Activated B cell treated with CpG ODN at 0.5 μM for 24 hours (primary cell): Measurements from ENCODE around the gene COPG1. TPM values are rescaled to one million over a fixed set of nuclear protein-coding genes. Genes with fewer than 3 reads are reported as not detected.
A peak's percentile ranks its signal among the peaks of the same experiment; 100 is the strongest.

Experiments used
- ATAC-seq: fragments of 200-7000 bp; cut with Tn5 transposase; one replicate; pipeline ENCODE4 v1.10.0; 2021; ENCODE audit warnings: low read depth, mild to moderate bottlenecking, moderate library complexity
- CTCF ChIA-PET: fragments of 350-600 bp; sonication (Branson Sonifier 250); formaldehyde crosslinking; loops from one replicate; lab custom pipeline; 2021; ENCODE audit warnings: antibody characterized with exemption; lab: Charles Lee
- POLR2A ChIA-PET: fragments of 350-600 bp; sonication (Branson Sonifier 250); formaldehyde crosslinking; loops from one replicate; lab custom pipeline; 2021; ENCODE audit warnings: antibody characterized with exemption; lab: Charles Lee
- DNase-seq: peaks from one replicate; pipeline ENCODE4 v3.0.0; 2022
- H3K27ac Mint-ChIP-seq: one replicate; pipeline ENCODE4 v1.8.0; 2020; ENCODE audit warnings: mixed read lengths
- H3K27me3 Mint-ChIP-seq: one replicate; pipeline ENCODE4 v1.8.0; 2021; ENCODE audit warnings: mixed read lengths
- H3K36me3 Mint-ChIP-seq: one replicate; pipeline ENCODE4 v1.8.0; 2021; ENCODE audit warnings: low read depth, mixed read lengths
- H3K4me1 Mint-ChIP-seq: one replicate; pipeline ENCODE4 v1.8.0; 2021; ENCODE audit warnings: mixed read lengths
- H3K4me3 Mint-ChIP-seq: one replicate; pipeline ENCODE4 v1.8.0; 2020; ENCODE audit warnings: mild to moderate bottlenecking, mixed read lengths
- H3K9me3 Mint-ChIP-seq: one replicate; pipeline ENCODE4 v1.8.0; 2020; ENCODE audit warnings: mixed read lengths
- intact Hi-C: fragments of 100-400 bp; cut with micrococcal nuclease; formaldehyde crosslinking; loops from one replicate; pipeline ENCODE4 v1.15.1; 2024
- total RNA-seq: library from RNA; stranded (reverse); gene quantifications from 2 replicates; pipeline ENCODE4 v1.2.3, GENCODE V29; 2022
- TF ChIP-seq, protein P1 (sequence below): fragments of 200-600 bp; IDR thresholded peaks from one replicate; pipeline ENCODE4 v1.8.0; 2022; ENCODE audit warnings: antibody characterized with exemption, mild to moderate bottlenecking

COPG1 gene
- total RNA-seq, 1 donor from 2014 or later, result 101 TPM

DNA sequence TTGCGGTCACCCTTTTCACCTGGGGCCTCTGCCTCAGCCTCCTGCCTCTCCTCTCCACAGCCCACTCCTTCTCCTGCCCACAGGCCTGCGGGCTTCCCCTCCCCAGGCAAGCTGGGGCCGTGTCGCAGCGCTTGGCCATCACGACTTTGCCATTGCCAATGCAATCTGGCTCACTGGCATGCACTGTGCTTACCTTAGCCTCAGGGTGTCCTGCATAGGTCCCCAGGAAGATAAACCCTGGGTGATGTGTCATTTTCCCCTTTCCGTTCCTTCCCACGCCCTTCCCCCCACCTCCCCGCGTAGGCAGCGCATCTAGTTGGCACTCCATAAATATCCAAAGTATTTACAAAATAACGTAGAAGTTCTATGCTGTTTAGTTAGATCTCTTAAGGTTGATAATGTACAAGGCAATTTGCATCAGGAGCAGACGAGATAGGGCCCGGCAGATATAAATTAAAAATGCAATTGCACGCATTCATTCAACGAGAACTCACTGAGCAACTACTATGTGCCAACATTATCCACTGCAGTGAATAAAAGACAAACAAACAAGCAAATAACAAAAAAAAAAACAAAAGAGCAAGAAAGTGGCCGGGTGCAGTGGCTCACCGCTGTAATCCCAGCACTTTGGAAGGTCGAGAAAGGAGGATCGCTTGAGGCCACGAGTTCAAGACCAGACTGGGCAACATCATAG is 973 bp upstream of the COPG1 start:
- no peak for ATAC-seq
- H3K4me3 Mint-ChIP-seq, result peak overlapping the region; percentile 92
- H3K36me3 Mint-ChIP-seq, result peaks cover 31% of the 10 kb centered on the region
- TF ChIP-seq, protein P1, sequence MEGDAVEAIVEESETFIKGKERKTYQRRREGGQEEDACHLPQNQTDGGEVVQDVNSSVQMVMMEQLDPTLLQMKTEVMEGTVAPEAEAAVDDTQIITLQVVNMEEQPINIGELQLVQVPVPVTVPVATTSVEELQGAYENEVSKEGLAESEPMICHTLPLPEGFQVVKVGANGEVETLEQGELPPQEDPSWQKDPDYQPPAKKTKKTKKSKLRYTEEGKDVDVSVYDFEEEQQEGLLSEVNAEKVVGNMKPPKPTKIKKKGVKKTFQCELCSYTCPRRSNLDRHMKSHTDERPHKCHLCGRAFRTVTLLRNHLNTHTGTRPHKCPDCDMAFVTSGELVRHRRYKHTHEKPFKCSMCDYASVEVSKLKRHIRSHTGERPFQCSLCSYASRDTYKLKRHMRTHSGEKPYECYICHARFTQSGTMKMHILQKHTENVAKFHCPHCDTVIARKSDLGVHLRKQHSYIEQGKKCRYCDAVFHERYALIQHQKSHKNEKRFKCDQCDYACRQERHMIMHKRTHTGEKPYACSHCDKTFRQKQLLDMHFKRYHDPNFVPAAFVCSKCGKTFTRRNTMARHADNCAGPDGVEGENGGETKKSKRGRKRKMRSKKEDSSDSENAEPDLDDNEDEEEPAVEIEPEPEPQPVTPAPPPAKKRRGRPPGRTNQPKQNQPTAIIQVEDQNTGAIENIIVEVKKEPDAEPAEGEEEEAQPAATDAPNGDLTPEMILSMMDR, result no peak
- DNase-seq, result no peak
- POLR2A ChIA-PET, result interaction anchor here (0.9 to 2.6 kb wide), 10 partner anchors 12 to 221 kb away, joined by 3 to 33 read pairs (median 14); partner anchors contain the start of genes HMCES and RAB43
- intact Hi-C loops, result loop anchor here (2.0 to 5.0 kb wide), 3 partner anchors 128 to 631 kb away; partner anchors contain the start of genes ACAD9 and RAB43
- CTCF ChIA-PET, result interaction anchor here (1.3 to 6.5 kb wide), 6 partner anchors 67 to 278 kb away, joined by 5 to 135 read pairs (median 10); a partner anchor contains a TSS
- no peaks in the 10 kb centered on the region for H3K9me3 Mint-ChIP-seq
- H3K4me1 Mint-ChIP-seq, result peaks cover 26% of the 10 kb centered on the region
- H3K27me3 Mint-ChIP-seq, result no peaks in the 10 kb centered on the region
- H3K27ac Mint-ChIP-seq, result peak overlapping the region; percentile 89

DNA sequence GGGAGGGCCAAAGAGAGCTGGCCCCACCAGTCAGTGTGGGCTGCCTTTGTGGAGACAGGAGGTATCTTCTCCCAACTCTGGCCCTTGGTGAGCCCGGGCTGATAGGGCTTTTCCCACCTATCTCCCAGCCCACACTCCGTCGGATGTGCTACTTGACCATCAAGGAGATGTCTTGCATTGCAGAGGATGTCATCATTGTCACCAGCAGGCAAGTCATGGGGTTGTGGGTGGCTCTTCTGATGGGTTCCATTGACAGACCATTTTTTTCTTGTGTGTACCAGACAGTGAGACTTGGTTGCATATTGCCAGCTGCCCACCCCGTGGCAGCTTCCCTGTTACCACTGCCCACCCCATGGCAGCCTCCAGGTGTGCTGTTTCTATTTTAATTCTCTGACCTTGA is 3.3 kb downstream of the COPG1 start:
- H3K9me3 Mint-ChIP-seq, result no peaks in the 10 kb centered on the region
- H3K4me3 Mint-ChIP-seq, result no peak overlapping the region
- H3K4me1 Mint-ChIP-seq, result peaks cover 23% of the 10 kb centered on the region
- peaks cover 73% of the 10 kb centered on the region for H3K36me3 Mint-ChIP-seq
- TF ChIP-seq, protein P1, result no peak
- intact Hi-C loops, result no loop called here
- POLR2A ChIA-PET, result interaction anchor here (0.5 to 1.0 kb wide), 2 partner anchors 13 to 30 kb away, joined by 4 read pairs; no protein-coding TSS in a partner anchor
- CTCF ChIA-PET, result interaction anchor here (0.7 to 3.3 kb wide), 3 partner anchors 63 to 268 kb away, joined by 3 to 15 read pairs (median 3); a partner anchor contains a TSS
- no peak overlapping the region for H3K27ac Mint-ChIP-seq
- ATAC-seq (no peak), DNase-seq (no peak)
- no peaks in the 10 kb centered on the region for H3K27me3 Mint-ChIP-seq

DNA sequence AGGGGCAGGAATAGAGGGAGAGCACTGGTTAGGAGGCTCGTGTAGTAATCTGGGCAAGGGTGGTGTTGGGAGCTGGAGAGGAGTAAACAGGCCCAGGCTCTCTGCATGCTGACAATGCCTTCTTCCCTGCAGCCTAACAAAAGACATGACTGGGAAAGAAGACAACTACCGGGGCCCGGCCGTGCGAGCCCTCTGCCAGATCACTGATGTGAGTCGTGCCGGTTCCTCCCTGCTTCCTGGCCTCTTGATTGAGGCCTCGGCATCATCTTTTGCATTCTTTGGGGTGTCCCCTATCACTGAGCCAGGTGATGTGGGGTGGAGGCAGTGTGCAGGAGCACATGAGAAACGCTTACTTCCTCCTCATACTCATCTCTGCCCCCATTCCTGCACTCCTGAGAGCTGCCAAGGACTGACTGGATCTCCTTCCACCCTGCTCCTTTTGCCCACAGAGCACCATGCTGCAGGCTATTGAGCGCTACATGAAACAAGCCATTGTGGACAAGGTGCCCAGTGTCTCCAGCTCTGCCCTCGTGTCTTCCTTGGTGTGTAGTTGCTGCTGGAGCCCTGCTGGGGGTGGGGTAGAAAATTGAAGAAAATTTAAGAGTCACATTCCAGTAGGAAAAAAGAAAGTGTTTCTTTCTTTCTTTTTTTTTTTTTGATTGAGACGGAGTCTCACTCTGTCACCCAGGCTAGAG is 5.3 kb downstream of the COPG1 start:
- CTCF ChIA-PET, result interaction anchor here (2.1 kb wide), 1 partner anchor 62 kb away, joined by 7 read pairs; a partner anchor contains a TSS
- no peak overlapping the region for H3K4me3 Mint-ChIP-seq
- peaks cover 8% of the 10 kb centered on the region for H3K4me1 Mint-ChIP-seq

DNA sequence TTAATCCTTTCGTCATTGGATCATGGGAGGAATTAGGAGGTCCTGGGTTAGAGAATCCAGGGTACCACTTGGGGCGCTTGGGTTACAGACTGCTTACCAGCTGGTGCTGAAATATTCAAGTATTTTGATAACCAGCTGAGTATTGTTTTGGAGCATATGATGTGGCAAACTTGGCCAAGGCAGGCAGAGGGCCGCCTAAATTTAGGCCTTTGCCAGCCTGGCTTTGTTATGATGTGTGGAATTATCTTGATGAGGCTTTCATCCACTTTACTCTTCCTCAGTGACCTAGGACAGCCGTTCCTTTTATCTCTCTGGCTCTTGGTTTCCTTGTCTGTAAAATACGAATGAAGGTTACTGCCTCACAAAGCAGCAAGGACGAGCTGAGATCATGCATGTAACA is 6.9 kb downstream of the COPG1 start:
- Mint-ChIP-seq H3K4me3 (no peak overlapping the region), H3K9me3 (no peaks in the 10 kb centered on the region), H3K4me1 (no peaks in the 10 kb centered on the region), H3K27ac (no peak overlapping the region), H3K36me3 (peaks cover 95% of the 10 kb centered on the region), H3K27me3 (no peaks in the 10 kb centered on the region)
- TF ChIP-seq, protein P1, result no peak
- CTCF ChIA-PET, result no interaction called here
- intact Hi-C loops, result no loop called here
- POLR2A ChIA-PET, result no interaction called here
- ATAC-seq (no peak), DNase-seq (no peak)

More for the DNA sequence above, 5.3 kb downstream of the COPG1 start:
- Mint-ChIP-seq H3K27me3 (no peaks in the 10 kb centered on the region), H3K36me3 (peaks cover 86% of the 10 kb centered on the region), H3K27ac (no peak overlapping the region), H3K9me3 (no peaks in the 10 kb centered on the region)
- POLR2A ChIA-PET, result interaction anchor here (0.6 kb wide), 1 partner anchor 100 kb away, joined by 3 read pairs; no protein-coding TSS in a partner anchor
- TF ChIP-seq, protein P1, result no peak
- no peak for DNase-seq
- no peak for ATAC-seq
- intact Hi-C loops, result no loop called here

DNA sequence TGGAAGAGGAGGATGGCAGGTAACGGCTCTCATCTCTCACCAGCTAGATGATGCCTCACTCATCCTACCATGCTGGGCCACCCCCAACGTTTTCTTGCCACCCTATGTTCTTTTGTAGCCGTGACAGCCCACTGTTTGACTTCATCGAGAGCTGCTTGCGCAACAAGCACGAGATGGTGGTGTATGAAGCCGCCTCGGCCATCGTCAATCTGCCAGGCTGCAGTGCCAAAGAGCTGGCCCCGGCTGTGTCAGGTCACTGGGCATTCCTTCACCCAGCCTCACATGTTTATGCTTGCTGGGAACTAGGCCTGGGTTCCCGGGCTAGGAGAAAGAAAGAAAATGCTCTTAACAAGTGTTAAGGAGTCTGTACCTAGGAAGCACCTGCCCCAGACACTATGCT is 8.2 kb downstream of the COPG1 start:
- Mint-ChIP-seq H3K27ac (no peak overlapping the region), H3K36me3 (peaks cover 94% of the 10 kb centered on the region), H3K4me3 (no peak overlapping the region), H3K4me1 (no peaks in the 10 kb centered on the region), H3K27me3 (no peaks in the 10 kb centered on the region), H3K9me3 (no peaks in the 10 kb centered on the region)
- no peak for ATAC-seq
- CTCF ChIA-PET, result no interaction called here
- DNase-seq, result no peak
- TF ChIP-seq, protein P1, result no peak
- POLR2A ChIA-PET, result interaction anchor here (0.8 kb wide), 1 partner anchor 25 kb away, joined by 4 read pairs; no protein-coding TSS in a partner anchor
- intact Hi-C loops, result no loop called here
